Right cardiac atrium (tissue), 5 donors: ENCODE results near the gene RTRAF. TPM values are rescaled to one million over a fixed set of nuclear protein-coding genes. Genes with fewer than 3 reads are reported as not detected.

Experiments
- ATAC-seq, 2 donors: fragments of 200-7000 bp; cut with Tn5 transposase; one replicate each; pipeline versions ENCODE4 v1.8.0 to v1.9.1; 2020; ENCODE audit warnings: moderate library complexity in 2 of 2, mild to moderate bottlenecking in 1 of 2
- DNase-seq, 3 donors: peaks; one replicate each; pipeline ENCODE4 v3.0.0-alpha.2; 2020
- H3K27ac ChIP-seq: one replicate; pipeline ENCODE4 v1.5.1; 2013; ENCODE audit warnings: mild to moderate bottlenecking, low read length, control low read depth, moderate library complexity
- H3K27me3 ChIP-seq: one replicate; pipeline ENCODE4 v1.6.1; 2013; ENCODE audit not compliant: control insufficient read depth, insufficient read depth
- H3K4me1 ChIP-seq: one replicate; pipeline ENCODE4 v1.6.1; 2013; ENCODE audit warnings: low read length; ENCODE audit not compliant: control insufficient read depth, insufficient read depth
- H3K4me3 ChIP-seq: one replicate; pipeline ENCODE4 v1.5.1; 2013; ENCODE audit warnings: low read length, control low read depth
- H3K9me3 ChIP-seq: one replicate; pipeline ENCODE4 v1.6.1; 2013; ENCODE audit warnings: low read length; ENCODE audit not compliant: control insufficient read depth
- WGBS: extraction: QIAGEN DNeasy Blood & Tissue Kit; methylation state at CpG from one replicate; pipeline ENCODE4 v1.1.7; 2013; 5-methylcytosine and 5-hydroxymethylcytosine counted together
- intact Hi-C, 4 donors: fragments of 100-400 bp; cut with DNase I; formaldehyde crosslinking; loops; one replicate each; pipeline versions ENCODE4 v1.11.0 to v1.14.0; 2022 to 2023
- polyA plus RNA-seq: library from polyadenylated mRNA; stranded (reverse); fragments of 200-250 nt; gene quantifications from one replicate; pipeline ENCODE4 v1.2.3, GENCODE V29; 2013
- total RNA-seq, 4 donors: library from RNA; stranded (reverse); fragmentation: NEBNext Ultra II Directional; extraction: Animal tissue kit (Norgen Biotek cat#: 25700); gene quantifications; one replicate each; pipeline ENCODE4 v1.2.1, GENCODE V29; 2021
- donor health status: healthy with polysubstance abuse.
- donor health status: DM: no; HTN: yes; CAD: no.
- donor health status: DM: no; HTN: no; CAD: no.
- donor health status: DM: no; HTN: yes; CAD: no; lungs with severe emphysema.
- donor health status: DM: yes; HTN: yes; CAD: no.

RTRAF gene
- total and polyA plus RNA-seq, 5 donors: 160 to 217 (median 190) TPM

- peaks cover 38% of the 10 kb centered on the region for H3K4me1 ChIP-seq
These were observed 60.6 kb downstream of the RTRAF start for GRCh38 chr14:52049721-52050588.

GRCh38 chr14:52051251-52051650, 61.9 kb downstream of the RTRAF start:
- H3K27me3 ChIP-seq: no peaks in the 10 kb centered on the region
- no peak overlapping the region for H3K4me3 ChIP-seq
- no peaks in the 10 kb centered on the region for H3K9me3 ChIP-seq
- H3K4me1 ChIP-seq: peaks cover 36% of the 10 kb centered on the region
- 44% methylated on average over 3 of the region's 3 CpGs for WGBS
- DNase-seq (no peak), ATAC-seq (no peak)
- H3K27ac ChIP-seq: peak overlapping the region; percentile 78
- intact Hi-C loops: no loop called here

More at GRCh38 chr14:52049721-52050588, 60.6 kb downstream of the RTRAF start:
- Histone ChIP-seq H3K9me3 (no peaks in the 10 kb centered on the region), H3K4me3 (no peak overlapping the region), H3K27ac (peak overlapping the region; percentile 65), H3K27me3 (no peaks in the 10 kb centered on the region)
- DNase-seq: no peak
- no peak for ATAC-seq
- intact Hi-C loops: no loop called here
- 57% methylated on average over 6 of the region's 6 CpGs for WGBS

- H3K4me1 ChIP-seq: peaks cover 36% of the 10 kb centered on the region
- no peaks in the 10 kb centered on the region for H3K9me3 ChIP-seq
- no peaks in the 10 kb centered on the region for H3K27me3 ChIP-seq
- intact Hi-C loops: no loop called here
- 40% methylated on average over 2 of the region's 2 CpGs for WGBS
- H3K27ac ChIP-seq: peak overlapping the region; percentile 77
- ATAC-seq (no peak), DNase-seq (no peak)
- no peak overlapping the region for H3K4me3 ChIP-seq
These were observed 62.5 kb downstream of the RTRAF start for GRCh38 chr14:52051871-52052270.

GRCh38 chr14:52052288-52052943, 63.1 kb downstream of the RTRAF start:
- Histone ChIP-seq H3K27ac (peak overlapping the region; percentile 55), H3K27me3 (no peaks in the 10 kb centered on the region), H3K9me3 (no peaks in the 10 kb centered on the region), H3K4me3 (no peak overlapping the region), H3K4me1 (peaks cover 33% of the 10 kb centered on the region)
- WGBS: 45% methylated on average over 7 of the region's 7 CpGs
- ATAC-seq (peak; percentile 32 to 66), DNase-seq (no peak)
- intact Hi-C loops: no loop called here

- WGBS: 45% methylated on average over 5 of the region's 5 CpGs
- H3K4me1 ChIP-seq: peaks cover 31% of the 10 kb centered on the region
These were observed 63.7 kb downstream of the RTRAF start for GRCh38 chr14:52053044-52053443.

GRCh38 chr14:52054678-52055077, 65.3 kb downstream of the RTRAF start:
- H3K27me3 ChIP-seq: no peaks in the 10 kb centered on the region
- ATAC-seq (no peak), DNase-seq (no peak)
- no peaks in the 10 kb centered on the region for H3K9me3 ChIP-seq
- intact Hi-C loops: no loop called here
- WGBS: 0% methylated on average over 1 of the region's 1 CpG
- H3K4me1 ChIP-seq: peaks cover 27% of the 10 kb centered on the region
- no peak overlapping the region for H3K4me3 ChIP-seq
- peak overlapping the region; percentile 25 for H3K27ac ChIP-seq

More at GRCh38 chr14:52053044-52053443, 63.7 kb downstream of the RTRAF start:
- intact Hi-C loops: no loop called here
- ATAC-seq (peak; percentile 7 to 37), DNase-seq (no peak)
- Histone ChIP-seq H3K27ac (peak overlapping the region; percentile 55), H3K4me3 (no peak overlapping the region), H3K27me3 (no peaks in the 10 kb centered on the region), H3K9me3 (no peaks in the 10 kb centered on the region)

- Histone ChIP-seq H3K4me1 (peaks cover 25% of the 10 kb centered on the region), H3K9me3 (no peaks in the 10 kb centered on the region), H3K27me3 (no peaks in the 10 kb centered on the region), H3K4me3 (no peak overlapping the region), H3K27ac (no peak overlapping the region)
- ATAC-seq (no peak), DNase-seq (no peak)
- intact Hi-C loops: no loop called here
- 69% methylated on average over 2 of the region's 2 CpGs for WGBS
These were observed 65.8 kb downstream of the RTRAF start for GRCh38 chr14:52055167-52055566.

- H3K27me3 ChIP-seq: no peaks in the 10 kb centered on the region
- DNase-seq: no peak
- no peak overlapping the region for H3K4me3 ChIP-seq
- ATAC-seq: no peak
- 49% methylated on average over 3 of the region's 3 CpGs for whole genome bisulfite sequencing
- peak overlapping the region; percentile 37 for H3K27ac ChIP-seq
- H3K4me1 ChIP-seq: peaks cover 24% of the 10 kb centered on the region
- intact Hi-C loops: no loop called here
- H3K9me3 ChIP-seq: no peaks in the 10 kb centered on the region
These were observed 69.0 kb downstream of the RTRAF start for GRCh38 chr14:52058341-52058740.

GRCh38 chr14:52059649-52060048, 70.3 kb downstream of the RTRAF start:
- H3K4me3 ChIP-seq: no peak overlapping the region
- H3K4me1 ChIP-seq: peaks cover 17% of the 10 kb centered on the region
- no peaks in the 10 kb centered on the region for H3K27me3 ChIP-seq
- intact Hi-C loops: loop anchor here in 1 of 4 donors (10.0 kb wide), 1 partner anchor 45 kb away; no protein-coding TSS in a partner anchor
- DNase-seq (no peak), ATAC-seq (peak in 1 of 2 donors; percentile 16)
- no peaks in the 10 kb centered on the region for H3K9me3 ChIP-seq
- no peak overlapping the region for H3K27ac ChIP-seq

- 13% methylated on average over 6 of the region's 6 CpGs for WGBS
- DNase-seq (peak; percentile 35 to 70 (median 63)), ATAC-seq (peak; percentile 55 to 68)
- intact Hi-C loops: loop anchor here in 1 of 4 donors (10.0 kb wide), 1 partner anchor 45 kb away; no protein-coding TSS in a partner anchor
- peaks cover 17% of the 10 kb centered on the region for H3K4me1 ChIP-seq
- H3K4me3 ChIP-seq: no peak overlapping the region
- H3K27me3 ChIP-seq: no peaks in the 10 kb centered on the region
- no peaks in the 10 kb centered on the region for H3K9me3 ChIP-seq
- H3K27ac ChIP-seq: peak overlapping the region; percentile 88
These were observed 70.7 kb downstream of the RTRAF start for GRCh38 chr14:52060080-52060479.
